Measurements from ENCODE around the gene CSGALNACT2. TPM values are rescaled to one million over a fixed set of nuclear protein-coding genes. Genes with fewer than 3 reads are reported as not detected.

The CSGALNACT2 gene
- total and polyA plus RNA-seq, 11 donors: 2.6 to 17.7 (median 8.8) TPM

GRCh38 chr10:43206391-43207235, 68.4 kb downstream of the CSGALNACT2 start:
- WGBS, 4 donors: 80 to 92% (median 90%) methylated on average over 13 of the region's 13 CpGs
- no peak for TF ChIP-seq POLR2A (IDR thresholded peaks at IDR 0.05)
- TF ChIP-seq CTCF (IDR thresholded peaks at IDR 0.05): no peak
- H3K27ac ChIP-seq: no peak overlapping the region
- peaks cover 0 to 9% (median 0%) of the 10 kb centered on the region in 9 donors for H3K27me3 ChIP-seq
- no peaks in the 10 kb centered on the region for H3K36me3 ChIP-seq
- no peak overlapping the region for H3K4me3 ChIP-seq
- H3K4me1 ChIP-seq: peaks cover 0 to 13% (median 7%) of the 10 kb centered on the region in 12 donors
- no peaks in the 10 kb centered on the region for H3K9me3 ChIP-seq
- peak; percentile 2 to 66 (median 15) for DNase-seq
- intact Hi-C loops (cut with DNase I): loop anchor here in 2 of 10 donors (5.0 to 10.0 kb wide), 3 partner anchors 141 to 256 kb away; no protein-coding TSS in a partner anchor
- no peak for ATAC-seq

- intact Hi-C loops (cut with DNase I): loop anchor here in 2 of 10 donors (5.0 to 10.0 kb wide), 3 partner anchors 139 to 254 kb away; no protein-coding TSS in a partner anchor
- H3K27ac ChIP-seq: no peak overlapping the region
- TF ChIP-seq POLR2A (IDR thresholded peaks at IDR 0.05): no peak
- no peak for TF ChIP-seq CTCF (IDR thresholded peaks at IDR 0.05)
- no peaks in the 10 kb centered on the region for H3K27me3 ChIP-seq
- no peak overlapping the region for H3K4me3 ChIP-seq
- H3K36me3 ChIP-seq: no peaks in the 10 kb centered on the region
- H3K9me3 ChIP-seq: no peaks in the 10 kb centered on the region
- peaks cover 0 to 3% (median 0%) of the 10 kb centered on the region in 12 donors for H3K4me1 ChIP-seq
- 79 to 85% (median 83%) methylated on average over 12 to 17 of the region's 17 CpGs for WGBS, 4 donors
- DNase-seq: peak; percentile 5 to 40 (median 17)
- ATAC-seq: no peak
These were observed 70.2 kb downstream of the CSGALNACT2 start for GRCh38 chr10:43208147-43209073.

- no peak for TF ChIP-seq CTCF (IDR thresholded peaks at IDR 0.05)
- no peak for TF ChIP-seq POLR2A (IDR thresholded peaks at IDR 0.05)
- 89 to 91% (median 89%) methylated on average over 7 of the region's 7 CpGs for WGBS, 4 donors
- Histone ChIP-seq H3K27ac (no peak overlapping the region), H3K9me3 (no peaks in the 10 kb centered on the region), H3K27me3 (no peaks in the 10 kb centered on the region), H3K4me3 (no peak overlapping the region), H3K4me1 (peaks cover 0 to 3% (median 0%) of the 10 kb centered on the region in 12 donors), H3K36me3 (no peaks in the 10 kb centered on the region)
- intact Hi-C loops (cut with DNase I): loop anchor here in 2 of 10 donors (5.0 to 10.0 kb wide), 3 partner anchors 138 to 253 kb away; no protein-coding TSS in a partner anchor
- DNase-seq (peak in 4 of 5 donors; percentile 4 to 32 (median 12)), ATAC-seq (no peak)
These were observed 70.8 kb downstream of the CSGALNACT2 start for GRCh38 chr10:43209074-43209455.
